HG02678 (cell line): ENCODE measurements around the gene PPHLN1.

Source experiments
- ATAC-seq: cut with Tn5 transposase; IDR thresholded peaks from one replicate; pipeline ENCODE4 v1.9.1; 2021; ENCODE audit warnings: mild to moderate bottlenecking, moderate library complexity; ENCODE audit not compliant: unreplicated experiment

Gene PPHLN1

GRCh38 chr12:42432517-42433140 is 106.7 kb downstream of the PPHLN1 start:
- no peak for ATAC-seq

- ATAC-seq = no peak
These were observed 114.6 kb downstream of the PPHLN1 start for GRCh38 chr12:42440608-42441007.

GRCh38 chr12:42442311-42442759 is 116.4 kb downstream of the PPHLN1 start:
- ATAC-seq = no peak

DNA sequence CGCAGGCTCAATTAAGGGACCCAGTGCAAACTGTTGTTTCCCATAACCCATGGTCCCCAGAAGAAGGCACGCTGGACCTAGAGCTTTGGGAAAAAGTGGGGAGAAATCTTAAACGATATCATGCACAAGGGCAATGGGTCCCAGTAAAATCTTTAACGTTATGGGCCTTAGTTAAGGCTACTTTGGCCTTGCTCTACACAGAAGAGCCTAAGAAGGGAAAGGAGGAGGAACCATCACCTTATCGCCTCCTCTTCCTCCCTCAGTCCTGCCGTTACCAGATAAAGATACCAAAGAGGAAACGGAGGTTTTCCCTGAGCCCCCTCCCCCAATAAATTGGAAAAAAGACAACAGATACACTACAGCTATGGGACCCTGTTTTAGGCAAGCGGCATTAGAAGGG is 116.9 kb downstream of the PPHLN1 start:
- ATAC-seq = no peak

- no peak for ATAC-seq
These were observed 118.4 kb downstream of the PPHLN1 start for GRCh38 chr12:42444192-42444943.

DNA sequence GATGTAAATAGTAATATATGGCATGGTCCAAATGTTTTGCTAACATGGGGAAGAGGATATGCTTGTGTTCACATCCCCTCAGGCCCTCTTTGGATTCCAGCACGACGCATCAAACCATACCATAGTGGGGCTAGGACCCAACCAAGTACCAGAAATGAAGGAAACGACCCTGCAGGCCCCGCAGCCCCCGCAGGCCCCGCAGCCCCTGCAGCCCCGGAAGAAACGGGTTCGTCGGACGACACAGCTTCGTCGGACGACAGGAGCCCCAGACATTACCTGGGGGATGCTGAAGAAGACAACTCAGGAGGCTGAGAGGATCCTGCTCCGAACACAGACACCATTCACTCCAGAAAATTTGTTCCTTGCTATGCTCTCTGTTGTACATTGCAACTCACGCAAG is 119.9 kb downstream of the PPHLN1 start:
- no peak for ATAC-seq

DNA sequence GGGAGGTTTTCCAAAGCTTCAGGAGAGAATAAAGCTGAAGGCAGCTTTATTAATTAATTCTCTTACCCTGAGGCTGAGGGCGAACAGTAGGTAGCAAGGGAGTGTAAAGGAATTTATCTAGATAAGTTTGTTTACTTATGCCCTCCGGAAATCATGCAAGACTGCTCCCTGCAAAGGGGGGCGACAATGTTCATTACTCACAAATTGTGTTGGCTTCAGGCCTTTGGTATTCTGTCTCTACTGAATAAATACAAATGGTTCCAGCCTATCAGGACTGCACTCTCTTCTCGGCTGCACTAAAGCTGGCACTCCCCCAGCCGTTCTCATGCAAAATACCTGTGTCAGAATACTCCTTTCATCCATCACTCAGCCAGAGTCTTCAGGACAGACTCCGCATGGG is 120.8 kb downstream of the PPHLN1 start:
- ATAC-seq = no peak

DNA sequence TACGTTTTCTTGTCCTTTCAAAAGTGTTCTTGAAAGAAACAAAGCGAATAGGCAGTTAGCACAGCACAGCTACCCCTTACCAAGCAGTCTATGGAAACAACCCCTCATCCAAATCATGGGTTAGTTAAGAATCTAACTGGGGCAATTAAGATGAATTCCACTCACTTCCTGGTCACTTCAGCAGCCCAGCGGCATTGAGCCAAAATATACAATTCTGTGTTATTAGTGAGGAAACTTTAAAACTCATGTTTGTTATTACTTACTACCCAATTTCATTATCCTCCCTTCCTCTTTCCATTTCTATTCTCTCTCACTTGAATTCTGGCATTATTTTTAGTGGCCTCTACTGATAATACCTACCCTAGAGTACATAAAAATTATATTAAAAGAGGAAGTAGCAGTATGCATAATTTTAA is 121.4 kb downstream of the PPHLN1 start:
- ATAC-seq = no peak

DNA sequence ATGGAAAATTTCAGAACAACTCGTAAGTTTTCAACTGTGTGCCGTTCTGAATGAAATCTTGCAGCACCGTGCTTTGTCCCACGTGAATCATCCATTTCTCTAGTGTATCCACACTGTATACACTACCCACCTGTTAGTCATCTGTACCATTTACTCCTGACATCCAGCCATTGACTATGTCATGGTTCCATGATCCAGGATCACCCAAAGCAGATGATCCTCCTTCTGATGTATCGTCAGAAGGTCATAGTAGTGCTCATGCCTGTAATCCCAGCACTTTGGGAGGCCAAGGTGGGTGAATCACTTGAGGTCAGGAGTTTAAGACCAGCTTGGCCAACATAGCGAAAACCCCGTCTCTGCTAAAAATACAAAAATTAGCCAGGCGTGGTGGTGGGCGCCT is 122.9 kb downstream of the PPHLN1 start:
- ATAC-seq = no peak

GRCh38 chr12:42450248-42450647 is 124.3 kb downstream of the PPHLN1 start:
- no peak for ATAC-seq

DNA sequence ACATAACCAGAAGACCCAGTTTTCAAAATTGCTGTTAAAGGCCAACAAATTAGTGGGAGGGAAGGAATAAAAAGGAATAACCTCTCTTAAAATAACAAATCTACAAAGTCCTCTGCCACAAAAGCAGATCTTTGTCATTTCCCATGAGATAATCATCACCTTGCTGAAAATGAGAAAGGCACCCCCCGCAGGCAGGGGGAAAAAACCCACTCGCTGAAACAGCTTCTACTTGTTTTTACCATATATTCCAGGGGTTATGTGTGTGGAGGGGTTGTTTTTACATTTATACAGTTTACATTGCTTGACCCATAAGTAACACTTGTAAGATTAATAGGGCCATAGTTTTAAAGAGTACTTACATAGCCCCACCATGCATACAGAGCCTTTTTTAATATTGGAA is 132.6 kb downstream of the PPHLN1 start:
- no peak for ATAC-seq

- ATAC-seq = no peak
These were observed 133.4 kb downstream of the PPHLN1 start for GRCh38 chr12:42459336-42459847.

DNA sequence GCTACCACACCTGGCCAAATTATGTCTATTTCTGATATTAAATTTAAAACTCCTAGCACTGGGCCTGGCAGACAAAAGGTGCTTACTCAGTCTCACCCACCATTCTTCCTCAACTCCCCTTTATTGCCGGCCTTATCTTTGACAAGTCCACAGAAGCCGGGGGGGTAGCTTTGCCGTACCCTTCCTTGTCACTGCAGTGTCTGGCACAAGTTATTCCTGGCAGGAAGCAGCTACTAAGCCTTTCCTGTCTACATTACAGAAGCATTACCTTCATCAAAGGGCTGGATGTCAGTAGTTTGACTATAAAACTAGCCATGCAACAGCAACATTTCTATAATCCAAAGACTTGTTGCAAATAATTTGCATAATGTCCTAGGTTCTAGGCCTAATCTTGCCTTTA is 136.5 kb downstream of the PPHLN1 start:
- ATAC-seq = no peak

GRCh38 chr12:42463671-42464070 is 137.7 kb downstream of the PPHLN1 start:
- ATAC-seq = no peak

- no peak for ATAC-seq
These were observed 142.4 kb downstream of the PPHLN1 start for GRCh38 chr12:42468341-42468821.

- no peak for ATAC-seq
These were observed 143.0 kb downstream of the PPHLN1 start for GRCh38 chr12:42468921-42469320.

GRCh38 chr12:42469355-42470175 is 143.6 kb downstream of the PPHLN1 start:
- peak; percentile 98 for ATAC-seq

- ATAC-seq = no peak
These were observed 146.4 kb downstream of the PPHLN1 start for GRCh38 chr12:42472376-42472775.

- no peak for ATAC-seq
These were observed 147.2 kb downstream of the PPHLN1 start for GRCh38 chr12:42473130-42473529.

- no peak for ATAC-seq
These were observed 147.6 kb downstream of the PPHLN1 start for GRCh38 chr12:42473561-42473960.

DNA sequence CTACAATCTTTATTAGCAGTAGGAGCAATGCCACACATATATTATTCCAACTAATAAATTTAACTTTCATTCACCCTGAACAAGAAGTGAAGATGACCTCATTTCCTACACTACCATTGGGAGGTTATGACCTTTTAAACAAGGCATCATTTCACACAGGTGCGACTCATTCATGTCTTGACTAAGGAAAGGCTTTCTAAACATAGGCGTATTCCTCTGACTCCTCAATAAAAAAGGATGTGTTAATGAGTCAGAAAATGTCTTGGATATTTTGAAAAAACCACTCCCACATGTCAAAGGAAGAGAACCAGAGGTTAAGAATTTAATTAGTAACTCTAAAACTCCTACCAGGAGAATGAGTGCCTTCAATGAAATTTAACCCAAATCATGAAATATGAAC is 148.4 kb downstream of the PPHLN1 start:
- ATAC-seq = no peak
